Measurements from ENCODE around the gene CYB5B. TPM values are rescaled to one million over a fixed set of nuclear protein-coding genes. Genes with fewer than 3 reads are reported as not detected.

CYB5B gene
- polyA plus RNA-seq, 1 donor (not counting 4 experiments of a cell fraction or from before 2014, with no cell fraction given), result 287 TPM

- FAIRE-seq (no peak), DNase-seq (ENCODE audit: low read depth, low spot score) (no peak)
- no peaks in the 10 kb centered on the region for H3K79me2 ChIP-seq (ENCODE audit: control insufficient read depth, insufficient read depth, low read length)
- no peak for TF ChIP-seq CTCF (optimal IDR thresholded peaks at IDR 0.05 in 1 of 3, IDR thresholded peaks at IDR 0.05 in 1 of 3, conservative IDR thresholded peaks at IDR 0.05 in 1 of 3; ENCODE audit: extremely low read depth in 1 of 3, insufficient read depth in 2 of 3, low read length in 3 of 3)
- TF ChIP-seq EZH2 (IDR thresholded peaks at IDR 0.05; ENCODE audit: low read length), result no peak
- H3K9me3 ChIP-seq (ENCODE audit: control insufficient read depth, low read depth, low read length), result no peaks in the 10 kb centered on the region
- no peak overlapping the region for H3K27ac ChIP-seq (ENCODE audit: control insufficient read depth, insufficient read depth, low read length)
- no peaks in the 10 kb centered on the region for H4K20me1 ChIP-seq (ENCODE audit: control insufficient read depth, extremely low read depth, insufficient read depth, low read length)
- dilution Hi-C loops (cut with MboI; ENCODE audit: extremely low pct_ligation_motif_present, low sequenced_read_pairs), result no loop called here
- no peak overlapping the region for H3K4me2 ChIP-seq (ENCODE audit: control insufficient read depth, extremely low read depth, insufficient read depth, low read depth, low read length)
- no peak overlapping the region for H3K9ac ChIP-seq (ENCODE audit: control insufficient read depth, extremely low read depth, insufficient read depth, low read length)
- no peaks in the 10 kb centered on the region for H3K9me1 ChIP-seq (ENCODE audit: control insufficient read depth, extremely low read depth, insufficient read depth, low read length)
- H2AFZ ChIP-seq (ENCODE audit: control insufficient read depth, low read length), result no peak overlapping the region
- no peaks in the 10 kb centered on the region for H3K36me3 ChIP-seq (ENCODE audit: control insufficient read depth in 2 of 2, extremely low read depth in 1 of 2, insufficient read depth in 2 of 2, low read length in 2 of 2)
- no peaks in the 10 kb centered on the region for H3K27me3 ChIP-seq (ENCODE audit: control insufficient read depth, extremely low read depth, insufficient read depth, low read length)
- H3K4me3 ChIP-seq (ENCODE audit: control insufficient read depth in 2 of 3, extremely low read depth in 1 of 3, insufficient read depth in 2 of 3, low read depth in 1 of 3, low read length in 3 of 3), result no peak overlapping the region
- no peaks in the 10 kb centered on the region for H3K4me1 ChIP-seq (ENCODE audit: control insufficient read depth, extremely low read depth, insufficient read depth, low read length)
These were observed 72.5 kb downstream of the CYB5B start for GRCh38 chr16:69496896-69497295.

GRCh38 chr16:69497876-69498596 lies 73.6 kb downstream of the CYB5B start:
- Histone ChIP-seq H3K4me1 (ENCODE audit: control insufficient read depth, extremely low read depth, insufficient read depth, low read length) (no peaks in the 10 kb centered on the region), H3K79me2 (ENCODE audit: control insufficient read depth, insufficient read depth, low read length) (no peaks in the 10 kb centered on the region), H3K27me3 (ENCODE audit: control insufficient read depth, extremely low read depth, insufficient read depth, low read length) (no peaks in the 10 kb centered on the region), H3K27ac (ENCODE audit: control insufficient read depth, insufficient read depth, low read length) (no peak overlapping the region), H3K4me2 (ENCODE audit: control insufficient read depth, extremely low read depth, insufficient read depth, low read depth, low read length) (no peak overlapping the region), H3K9ac (ENCODE audit: control insufficient read depth, extremely low read depth, insufficient read depth, low read length) (no peak overlapping the region), H3K4me3 (ENCODE audit: control insufficient read depth in 2 of 3, extremely low read depth in 1 of 3, insufficient read depth in 2 of 3, low read depth in 1 of 3, low read length in 3 of 3) (no peak overlapping the region), H4K20me1 (ENCODE audit: control insufficient read depth, extremely low read depth, insufficient read depth, low read length) (no peaks in the 10 kb centered on the region), H2AFZ (ENCODE audit: control insufficient read depth, low read length) (no peak overlapping the region), H3K9me1 (ENCODE audit: control insufficient read depth, extremely low read depth, insufficient read depth, low read length) (no peaks in the 10 kb centered on the region), H3K36me3 (ENCODE audit: control insufficient read depth in 2 of 2, extremely low read depth in 1 of 2, insufficient read depth in 2 of 2, low read length in 2 of 2) (no peaks in the 10 kb centered on the region), H3K9me3 (ENCODE audit: control insufficient read depth, low read depth, low read length) (no peaks in the 10 kb centered on the region)
- TF ChIP-seq CTCF (optimal IDR thresholded peaks at IDR 0.05 in 1 of 3, IDR thresholded peaks at IDR 0.05 in 1 of 3, conservative IDR thresholded peaks at IDR 0.05 in 1 of 3; ENCODE audit: extremely low read depth in 1 of 3, insufficient read depth in 2 of 3, low read length in 3 of 3) (no peak), EZH2 (IDR thresholded peaks at IDR 0.05; ENCODE audit: low read length) (no peak)
- dilution Hi-C loops (cut with MboI; ENCODE audit: extremely low pct_ligation_motif_present, low sequenced_read_pairs), result no loop called here
- no peak for DNase-seq (ENCODE audit: low read depth, low spot score)
- no peak for FAIRE-seq
